ENCODE results near the gene ENTHD1.
"Not testable (repeated sequence)": the region's sequence is repeated elsewhere in the genome, so short reads cannot be mapped to it uniquely, and the experiment has no call there.

Gene ENTHD1

DNA sequence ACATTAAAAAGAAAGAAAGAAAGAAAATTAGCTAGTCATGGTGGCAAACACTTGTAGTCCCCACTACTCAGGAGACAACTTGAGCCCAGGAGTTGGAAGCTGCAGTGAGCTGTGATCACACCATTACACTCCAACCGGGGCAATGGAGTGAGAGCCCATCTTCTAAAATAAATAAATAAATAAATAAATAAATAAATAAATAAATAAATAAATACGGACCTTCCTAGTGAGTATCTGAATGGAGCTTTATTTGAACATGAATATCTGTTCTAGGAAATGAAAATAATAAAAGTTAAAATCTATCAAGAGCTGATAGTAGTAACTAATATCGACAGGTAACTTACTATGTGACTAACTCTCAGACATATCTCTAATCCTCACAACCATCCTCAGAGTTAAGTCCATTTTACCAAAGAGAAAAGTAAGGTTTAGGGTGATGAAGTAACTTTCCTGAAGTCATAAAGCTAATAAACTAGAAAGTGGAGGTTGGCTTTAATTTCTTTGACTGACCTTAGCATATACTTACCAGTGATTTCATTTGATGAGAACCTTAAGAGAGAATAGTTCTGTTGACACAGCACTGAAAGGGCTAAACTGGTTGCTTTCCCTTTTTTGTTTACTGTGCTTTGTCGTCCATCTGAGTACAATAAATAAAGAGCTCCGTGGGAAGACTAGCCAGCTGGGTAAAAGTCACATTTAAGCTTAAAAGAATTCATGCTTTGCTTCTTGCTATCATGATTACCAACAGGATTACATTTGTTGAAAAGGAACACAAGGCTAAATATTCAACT, 22.4 kb downstream of the ENTHD1 start:
- TF ChIP-seq, protein P1, sequence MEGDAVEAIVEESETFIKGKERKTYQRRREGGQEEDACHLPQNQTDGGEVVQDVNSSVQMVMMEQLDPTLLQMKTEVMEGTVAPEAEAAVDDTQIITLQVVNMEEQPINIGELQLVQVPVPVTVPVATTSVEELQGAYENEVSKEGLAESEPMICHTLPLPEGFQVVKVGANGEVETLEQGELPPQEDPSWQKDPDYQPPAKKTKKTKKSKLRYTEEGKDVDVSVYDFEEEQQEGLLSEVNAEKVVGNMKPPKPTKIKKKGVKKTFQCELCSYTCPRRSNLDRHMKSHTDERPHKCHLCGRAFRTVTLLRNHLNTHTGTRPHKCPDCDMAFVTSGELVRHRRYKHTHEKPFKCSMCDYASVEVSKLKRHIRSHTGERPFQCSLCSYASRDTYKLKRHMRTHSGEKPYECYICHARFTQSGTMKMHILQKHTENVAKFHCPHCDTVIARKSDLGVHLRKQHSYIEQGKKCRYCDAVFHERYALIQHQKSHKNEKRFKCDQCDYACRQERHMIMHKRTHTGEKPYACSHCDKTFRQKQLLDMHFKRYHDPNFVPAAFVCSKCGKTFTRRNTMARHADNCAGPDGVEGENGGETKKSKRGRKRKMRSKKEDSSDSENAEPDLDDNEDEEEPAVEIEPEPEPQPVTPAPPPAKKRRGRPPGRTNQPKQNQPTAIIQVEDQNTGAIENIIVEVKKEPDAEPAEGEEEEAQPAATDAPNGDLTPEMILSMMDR (IDR thresholded peaks at IDR 0.05; ENCODE audit: borderline replicate concordance, insufficient read depth, low read depth, low read length): no peak
- no peak overlapping the region for H3K4me3 ChIP-seq (ENCODE audit: low read depth, low read length)

DNA sequence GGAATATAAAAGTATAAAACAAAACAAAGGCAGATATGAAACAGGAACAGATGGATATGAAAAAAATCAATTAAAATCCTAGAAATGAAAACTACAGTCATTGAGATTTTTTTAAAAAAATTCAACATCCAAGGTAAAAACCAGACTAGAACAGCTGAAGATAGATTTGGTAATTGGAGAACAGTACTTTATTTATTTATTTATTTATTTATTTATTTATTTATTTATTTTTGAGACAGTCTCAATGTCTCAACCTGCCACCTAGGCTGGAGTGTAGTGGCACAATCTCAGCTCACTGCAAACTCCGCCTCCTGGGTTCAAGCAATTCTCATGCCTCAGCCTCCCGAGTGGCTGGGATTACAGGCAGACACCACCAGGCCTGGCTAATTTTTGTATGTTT, 23.8 kb downstream of the ENTHD1 start:
- not testable (repeated sequence) for H3K4me3 ChIP-seq (ENCODE audit: low read depth, low read length)

DNA sequence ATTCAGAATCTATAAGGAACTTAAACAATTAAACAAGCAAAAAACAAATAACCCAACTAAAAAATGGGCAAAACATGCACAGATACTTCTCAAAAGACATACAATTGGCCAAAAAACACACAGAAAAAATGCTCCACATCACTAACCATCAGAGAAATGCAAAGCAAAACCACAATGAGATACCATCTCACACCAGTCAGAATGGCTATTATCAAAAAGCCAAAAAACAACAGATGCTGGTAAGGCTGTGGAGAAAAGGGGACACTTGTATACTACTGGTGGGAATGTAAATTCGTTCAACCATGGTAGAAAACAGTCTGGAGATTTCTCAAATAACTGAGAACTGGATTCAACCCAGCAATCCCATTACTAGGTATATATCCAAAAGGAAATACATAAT, 24.8 kb downstream of the ENTHD1 start:
- TF ChIP-seq, protein P1 (IDR thresholded peaks at IDR 0.05; ENCODE audit: borderline replicate concordance, insufficient read depth, low read depth, low read length): no peak
- no peak overlapping the region for H3K4me3 ChIP-seq (ENCODE audit: low read depth, low read length)

DNA sequence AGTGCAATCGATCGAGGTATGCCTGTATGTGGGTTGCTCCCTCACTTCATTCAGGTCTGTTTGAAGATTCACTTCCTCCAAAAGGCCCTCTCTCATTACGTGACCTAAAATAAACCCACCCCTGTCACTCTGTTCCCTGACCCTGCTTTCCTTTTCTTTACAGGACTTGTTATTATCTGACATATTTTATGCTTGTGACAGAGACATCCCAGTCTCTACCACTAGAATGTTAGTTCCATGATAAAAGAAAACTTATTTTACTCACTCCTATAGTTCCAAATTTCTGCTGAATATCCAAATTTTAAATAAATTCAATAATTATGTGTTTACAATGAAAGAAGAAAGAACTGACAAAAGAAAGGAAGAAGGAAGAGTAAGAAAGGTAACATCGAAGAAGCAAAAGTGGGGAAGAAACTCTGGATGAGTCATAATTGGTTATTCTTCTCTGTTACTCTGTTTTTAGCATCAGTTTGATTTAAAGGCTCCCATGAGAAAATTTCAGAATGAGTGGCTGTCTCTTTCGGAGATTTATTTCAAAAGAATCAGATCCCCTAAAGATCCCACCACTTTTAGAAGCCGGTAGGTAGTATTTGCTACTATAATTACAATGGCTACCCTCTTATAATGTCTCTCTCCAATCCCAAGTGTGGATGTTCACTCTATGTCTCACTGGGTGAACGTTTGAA, 33.5 kb downstream of the ENTHD1 start:
- H3K4me3 ChIP-seq (ENCODE audit: low read depth, low read length): no peak overlapping the region
- TF ChIP-seq, protein P1 (IDR thresholded peaks at IDR 0.05; ENCODE audit: borderline replicate concordance, insufficient read depth, low read depth, low read length): no peak

DNA sequence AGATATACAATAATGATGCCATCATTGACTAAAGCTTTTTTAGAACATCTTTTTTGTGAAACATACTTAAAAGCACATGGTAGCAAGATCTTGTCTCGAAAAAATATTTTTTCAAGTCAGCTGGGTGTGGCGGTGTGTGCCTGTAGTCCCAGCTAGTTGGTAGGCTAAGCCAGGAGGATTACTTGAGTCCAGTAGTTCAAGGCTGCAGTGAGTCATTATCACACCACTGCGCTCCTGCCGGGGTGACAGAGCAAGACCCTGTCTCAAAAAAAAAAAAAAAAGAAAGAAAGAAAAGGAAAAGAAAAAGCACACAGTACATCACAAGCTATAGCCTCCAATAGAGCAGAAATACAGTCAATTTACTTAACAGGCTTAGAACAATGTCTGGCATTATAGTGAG, 37.0 kb downstream of the ENTHD1 start:
- no peak overlapping the region for H3K4me3 ChIP-seq (ENCODE audit: low read depth, low read length)
- TF ChIP-seq, protein P1 (IDR thresholded peaks at IDR 0.05; ENCODE audit: borderline replicate concordance, insufficient read depth, low read depth, low read length): no peak

DNA sequence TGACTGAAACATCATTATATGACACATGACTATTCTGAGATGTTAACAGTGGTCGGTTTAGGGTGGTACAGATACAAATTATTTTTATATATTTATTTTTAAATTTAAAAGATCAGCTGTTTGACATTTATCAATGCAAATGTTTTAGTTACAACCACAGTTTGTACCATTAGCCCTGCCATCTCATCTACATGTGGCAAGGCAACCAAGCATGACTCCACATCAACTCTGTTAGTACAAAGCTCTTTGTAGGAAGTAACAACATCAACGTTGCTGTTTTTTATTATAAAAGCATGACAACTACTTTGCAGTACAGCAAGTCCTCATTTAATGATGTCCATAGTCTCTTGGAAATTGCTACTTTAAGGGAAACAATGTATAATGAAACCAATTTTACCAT, 40.8 kb downstream of the ENTHD1 start:
- TF ChIP-seq, protein P1 (IDR thresholded peaks at IDR 0.05; ENCODE audit: borderline replicate concordance, insufficient read depth, low read depth, low read length): no peak
- no peak overlapping the region for H3K4me3 ChIP-seq (ENCODE audit: low read depth, low read length)

DNA sequence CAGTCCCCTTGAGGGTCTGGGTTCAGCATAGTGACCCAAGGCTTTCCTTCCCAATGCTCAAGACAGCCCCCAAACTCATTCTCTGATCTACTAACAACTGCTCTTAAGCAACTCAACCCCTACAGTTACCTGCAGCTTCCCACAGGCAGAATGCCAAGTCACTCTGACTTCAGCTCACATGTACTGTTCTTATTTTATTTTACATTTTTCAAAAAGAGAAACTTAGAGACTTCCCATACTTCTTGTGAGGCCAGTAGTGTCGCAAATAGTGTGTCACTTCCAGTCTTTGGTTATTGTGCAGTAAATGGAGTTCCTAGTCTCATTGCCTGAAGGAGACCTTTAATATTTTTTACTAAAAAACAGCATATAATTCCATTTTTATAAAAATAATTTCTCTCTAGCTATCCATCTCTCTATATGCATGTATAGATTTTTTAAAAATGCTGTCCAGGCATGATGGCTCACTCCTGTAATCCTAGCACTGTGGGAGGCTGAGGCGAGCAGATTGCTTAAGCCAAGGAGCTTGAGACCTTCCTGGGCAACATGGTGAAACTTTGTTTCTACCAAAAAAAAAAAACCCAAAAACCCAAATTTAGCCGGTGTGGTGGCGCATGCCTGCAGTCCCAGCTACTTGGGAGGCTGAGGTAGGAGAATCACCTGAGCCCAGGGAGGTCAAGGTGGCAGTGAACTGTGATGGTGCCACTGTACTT, 41.8 kb downstream of the ENTHD1 start:
- no peak overlapping the region for H3K4me3 ChIP-seq (ENCODE audit: low read depth, low read length)
- TF ChIP-seq, protein P1 (IDR thresholded peaks at IDR 0.05; ENCODE audit: borderline replicate concordance, insufficient read depth, low read depth, low read length): no peak
